Spinal cord (tissue), 10 donors: ENCODE data around the gene DAAM2. TPM values are rescaled to one million over a fixed set of nuclear protein-coding genes. Genes with fewer than 3 reads are reported as not detected.

Experiments used
- DNase-seq, 6 donors: peaks; one replicate each; pipeline versions ENCODE4 v3.0.0 to v3.0.0-alpha.2; 2013 to 2015; ENCODE audit warnings: low spot score in 6 of 6, low read depth in 4 of 6
- H3K27ac ChIP-seq: one replicate; pipeline ENCODE4 v1.5.1; 2013; ENCODE audit warnings: low read depth, low read length, control low read depth
- H3K27me3 ChIP-seq: one replicate; pipeline ENCODE4 v1.6.1; 2013; ENCODE audit warnings: low read length; ENCODE audit not compliant: control insufficient read depth, insufficient read depth
- H3K36me3 ChIP-seq: one replicate; pipeline ENCODE4 v1.6.1; 2013; ENCODE audit warnings: low read length; ENCODE audit not compliant: control insufficient read depth, insufficient read depth
- H3K4me1 ChIP-seq: one replicate; pipeline ENCODE4 v1.6.1; 2013; ENCODE audit warnings: low read length; ENCODE audit not compliant: control insufficient read depth, insufficient read depth
- H3K4me3 ChIP-seq: one replicate; pipeline ENCODE4 v1.5.1; 2013; ENCODE audit warnings: low read depth, low read length, control low read depth
- H3K9me3 ChIP-seq: one replicate; pipeline ENCODE4 v1.6.1; 2013; ENCODE audit warnings: low read length; ENCODE audit not compliant: control insufficient read depth, insufficient read depth
- WGBS: methylation state at CpG from one replicate; pipeline ENCODE4 v1.1.5; 2013; ENCODE audit warnings: missing lambda C conversion rate; ENCODE audit not compliant: insufficient coverage; 5-methylcytosine and 5-hydroxymethylcytosine counted together
- polyA plus RNA-seq, 2 donors: library from polyadenylated mRNA; unstranded; fragments of 120-200 nt; gene quantifications; one replicate each; pipeline ENCODE4 v1.2.1, GENCODE V29; 2013; ENCODE audit not compliant: insufficient read length in 2 of 2
- total RNA-seq, 2 donors: library from RNA; depleted of rRNA in 1 of 2; stranded (reverse); fragments of 120-200 nt in 1 of 2; fragments of >200 nt in 1 of 2; gene quantifications; one replicate each; pipeline versions ENCODE4 v1.2.3 to v1.2.4, GENCODE V29; 2013 to 2014
- donor health status: healthy.

DAAM2 gene
- total and polyA plus RNA-seq, 4 donors: 79.5 to 159 (median 107) TPM

- H3K4me1 ChIP-seq: no peaks in the 10 kb centered on the region
- no peak overlapping the region for H3K4me3 ChIP-seq
- H3K27me3 ChIP-seq: no peaks in the 10 kb centered on the region
- no peak for DNase-seq
- H3K27ac ChIP-seq: no peak overlapping the region
- H3K9me3 ChIP-seq: no peaks in the 10 kb centered on the region
- WGBS: 97% methylated on average over 3 of the region's 4 CpGs
- H3K36me3 ChIP-seq: peaks cover 30% of the 10 kb centered on the region
Observed at GRCh38 chr6:39898625-39899024, 106.4 kb downstream of the DAAM2 start.

- H3K27me3 ChIP-seq: no peaks in the 10 kb centered on the region
- H3K36me3 ChIP-seq: peaks cover 30% of the 10 kb centered on the region
- H3K4me3 ChIP-seq: no peak overlapping the region
- H3K9me3 ChIP-seq: no peaks in the 10 kb centered on the region
- no peak overlapping the region for H3K27ac ChIP-seq
- WGBS: 90% methylated on average over 6 of the region's 10 CpGs
- H3K4me1 ChIP-seq: no peaks in the 10 kb centered on the region
- DNase-seq: no peak
Observed at GRCh38 chr6:39899554-39900295, 107.5 kb downstream of the DAAM2 start.

- no peak overlapping the region for H3K27ac ChIP-seq
- 84% methylated on average over 10 of the region's 10 CpGs for WGBS
Observed at GRCh38 chr6:39901116-39901655, 109.0 kb downstream of the DAAM2 start.

GRCh38 chr6:39901670-39902069, 109.5 kb downstream of the DAAM2 start:
- no peak for DNase-seq
- H3K27ac ChIP-seq: no peak overlapping the region
- no peak overlapping the region for H3K4me3 ChIP-seq
- peaks cover 40% of the 10 kb centered on the region for H3K36me3 ChIP-seq
- H3K27me3 ChIP-seq: no peaks in the 10 kb centered on the region
- no peaks in the 10 kb centered on the region for H3K9me3 ChIP-seq
- WGBS: 83% methylated on average over 19 of the region's 19 CpGs
- no peaks in the 10 kb centered on the region for H3K4me1 ChIP-seq

More at GRCh38 chr6:39901116-39901655, 109.0 kb downstream of the DAAM2 start:
- peaks cover 37% of the 10 kb centered on the region for H3K36me3 ChIP-seq
- H3K27me3 ChIP-seq: no peaks in the 10 kb centered on the region
- H3K4me1 ChIP-seq: no peaks in the 10 kb centered on the region
- no peak overlapping the region for H3K4me3 ChIP-seq
- H3K9me3 ChIP-seq: no peaks in the 10 kb centered on the region
- no peak for DNase-seq

GRCh38 chr6:39902136-39902535, 110.0 kb downstream of the DAAM2 start:
- DNase-seq: no peak

GRCh38 chr6:39902786-39903465, 110.8 kb downstream of the DAAM2 start:
- H3K4me1 ChIP-seq: no peaks in the 10 kb centered on the region
- no peaks in the 10 kb centered on the region for H3K9me3 ChIP-seq
- H3K36me3 ChIP-seq: peaks cover 39% of the 10 kb centered on the region
- no peak for DNase-seq
- no peak overlapping the region for H3K27ac ChIP-seq
- 100% methylated on average over 1 of the region's 4 CpGs for WGBS
- H3K27me3 ChIP-seq: no peaks in the 10 kb centered on the region
- H3K4me3 ChIP-seq: no peak overlapping the region

More at GRCh38 chr6:39902136-39902535, 110.0 kb downstream of the DAAM2 start:
- H3K27me3 ChIP-seq: no peaks in the 10 kb centered on the region
- no peak overlapping the region for H3K27ac ChIP-seq
- WGBS: 100% methylated on average over 1 of the region's 2 CpGs
- H3K36me3 ChIP-seq: peaks cover 39% of the 10 kb centered on the region
- no peaks in the 10 kb centered on the region for H3K9me3 ChIP-seq
- H3K4me3 ChIP-seq: no peak overlapping the region
- no peaks in the 10 kb centered on the region for H3K4me1 ChIP-seq

GRCh38 chr6:39903656-39904055, 111.5 kb downstream of the DAAM2 start:
- no peak overlapping the region for H3K27ac ChIP-seq
- peaks cover 44% of the 10 kb centered on the region for H3K36me3 ChIP-seq
- DNase-seq: no peak

GRCh38 chr6:39904946-39905639, 112.9 kb downstream of the DAAM2 start:
- Histone ChIP-seq H3K27ac (no peak overlapping the region), H3K27me3 (no peaks in the 10 kb centered on the region), H3K9me3 (no peaks in the 10 kb centered on the region), H3K4me1 (no peaks in the 10 kb centered on the region), H3K4me3 (no peak overlapping the region), H3K36me3 (peaks cover 51% of the 10 kb centered on the region)
- no CpG with 5 or more reads among the region's 4 CpGs for WGBS
- no peak for DNase-seq

More at GRCh38 chr6:39903656-39904055, 111.5 kb downstream of the DAAM2 start:
- Histone ChIP-seq H3K4me1 (no peaks in the 10 kb centered on the region), H3K4me3 (no peak overlapping the region), H3K9me3 (no peaks in the 10 kb centered on the region), H3K27me3 (no peaks in the 10 kb centered on the region)
- 93% methylated on average over 6 of the region's 6 CpGs for WGBS

GRCh38 chr6:39905640-39905975, 113.4 kb downstream of the DAAM2 start:
- 76% methylated on average over 4 of the region's 4 CpGs for WGBS
- no peak overlapping the region for H3K4me3 ChIP-seq
- no peaks in the 10 kb centered on the region for H3K9me3 ChIP-seq
- no peaks in the 10 kb centered on the region for H3K4me1 ChIP-seq
- DNase-seq: no peak
- H3K36me3 ChIP-seq: peaks cover 49% of the 10 kb centered on the region
- no peak overlapping the region for H3K27ac ChIP-seq
- no peaks in the 10 kb centered on the region for H3K27me3 ChIP-seq
